ENCODE data around the gene MAP1S. TPM values are rescaled to one million over a fixed set of nuclear protein-coding genes. Genes with fewer than 3 reads are reported as not detected.

The MAP1S gene
- total and polyA plus RNA-seq, 2 of the 4 experiments (the other 2 are of a cell fraction), result 6.1 to 48.6 TPM

GRCh38 chr19:17755977-17756670 is 36.8 kb downstream of the MAP1S start:
- no peak overlapping the region for H3K4me3 ChIP-seq (ENCODE audit: insufficient read depth, low read depth, low read length)
- H3K23ac ChIP-seq (ENCODE audit: low read depth, low read length), result no peak overlapping the region
- POLR2A ChIA-PET (ENCODE audit: unreplicated experiment), result no interaction called here
- H2AK5ac ChIP-seq (ENCODE audit: low read depth, low read length), result no peak overlapping the region
- ATAC-seq (ENCODE audit: low read depth), result 0 out of 2 replicates have a peak, but pooled peaks have one; percentile 42
- no peaks in the 10 kb centered on the region for H3K9me3 ChIP-seq (ENCODE audit: control insufficient read depth, insufficient read depth, low read length)
- H3K4me2 ChIP-seq (ENCODE audit: low read depth, low read length), result no peak overlapping the region
- in situ Hi-C loops (cut with MboI; ENCODE audit: low sequenced_read_pairs) (no loop called here), dilution Hi-C loops (cut with HindIII; ENCODE audit: low sequenced_read_pairs, unreplicated experiment) (no loop called here), intact Hi-C loops (cut with micrococcal nuclease) (no loop called here)
- H3K56ac ChIP-seq (ENCODE audit: extremely low read depth, insufficient read depth, low read length), result no peak overlapping the region; the same call in 1 of the 2 replicates
- CTCF ChIA-PET, result interaction anchor here (0.8 kb wide), 1 partner anchor 10 kb away, joined by 3 read pairs; no protein-coding TSS in a partner anchor
- no peak overlapping the region for H3K4ac ChIP-seq (ENCODE audit: low read depth, low read length)
- H4K8ac ChIP-seq (ENCODE audit: low read depth in 2 of 2, low read length in 2 of 2), result no peak overlapping the region
- no peak overlapping the region for H2BK120ac ChIP-seq (ENCODE audit: low read depth, low read length)
- DNase-seq, result peak; percentile 50
- H3K79me1 ChIP-seq (ENCODE audit: low read depth in 1 of 2, low read length in 2 of 2), result no peaks in the 10 kb centered on the region
- no peak overlapping the region for H4K91ac ChIP-seq (ENCODE audit: insufficient read depth, low read depth, low read length)
- no peak overlapping the region for H4K5ac ChIP-seq (ENCODE audit: low read depth, low read length)
- H2BK20ac ChIP-seq (ENCODE audit: low read depth, low read length), result no peak overlapping the region
- no peak overlapping the region for H2AFZ ChIP-seq (replicated peaks; ENCODE audit: low read length, poor library complexity)
- no peaks in the 10 kb centered on the region for H3K4me1 ChIP-seq (ENCODE audit: control insufficient read depth, insufficient read depth, low read length)
- no peak overlapping the region for H3K27ac ChIP-seq (ENCODE audit: insufficient read depth, low read length)
- no peak overlapping the region for H2BK5ac ChIP-seq (ENCODE audit: low read depth, low read length, poor library complexity, severe bottlenecking)
- no peaks in the 10 kb centered on the region for H3K9me1 ChIP-seq (ENCODE audit: insufficient read depth, low read length)
- whole genome bisulfite sequencing, 2 experiments (ENCODE audit: extremely low coverage in 2 of 2, insufficient read length in 1 of 2), result no CpG with 5 or more reads among the region's 12 CpGs
- H2BK15ac ChIP-seq (ENCODE audit: low read depth, low read length), result no peak overlapping the region
- no peak overlapping the region for H3K14ac ChIP-seq (replicated peaks; ENCODE audit: low read depth, low read length)
- H4K20me1 ChIP-seq (ENCODE audit: insufficient read depth, low read length), result no peaks in the 10 kb centered on the region
- H3K27me3 ChIP-seq (ENCODE audit: control insufficient read depth, insufficient read depth, low read length), result peaks cover 10% of the 10 kb centered on the region; the same call in 1 of the 2 replicates
- BruUV-seq (replicated peaks), result no TSS peak
- no peak overlapping the region for H3K18ac ChIP-seq (ENCODE audit: low read depth, low read length)
- TF ChIP-seq MAZ (IDR thresholded peaks at IDR 0.05; ENCODE audit: borderline replicate concordance, low read depth, low read length) (peak; percentile 21; the same call in 1 of the 2 replicates), RFX5 (IDR thresholded peaks at IDR 0.05; ENCODE audit: low read depth, low read length) (peak; percentile 79), SMC3 (IDR thresholded peaks at IDR 0.05; ENCODE audit: low read depth, low read length) (no peak)
- H2AK9ac ChIP-seq (replicated peaks; ENCODE audit: low read depth, low read length, poor library complexity), result no peak overlapping the region
- no peaks in the 10 kb centered on the region for H3K36me3 ChIP-seq (ENCODE audit: control insufficient read depth, insufficient read depth, low read length)
- H3K9ac ChIP-seq (ENCODE audit: low read depth, low read length), result no peak overlapping the region
